GM20000 (cell line): ENCODE results near the gene ZFP1.

ENCODE experiments used
- DNase-seq: peaks from one replicate; pipeline ENCODE4 v3.0.0; 2012; ENCODE audit warnings: low spot score
- TF ChIP-seq, protein P1 (sequence below): IDR thresholded peaks from 2 replicates; pipeline ENCODE4 v1.5.1; 2012; ENCODE audit warnings: mild to moderate bottlenecking, control low read depth; ENCODE audit errors: extremely low read depth, missing control alignments

ZFP1 gene

GRCh38 chr16:75114179-75114945, 34.0 kb upstream of the ZFP1 start:
- TF ChIP-seq, protein P1, sequence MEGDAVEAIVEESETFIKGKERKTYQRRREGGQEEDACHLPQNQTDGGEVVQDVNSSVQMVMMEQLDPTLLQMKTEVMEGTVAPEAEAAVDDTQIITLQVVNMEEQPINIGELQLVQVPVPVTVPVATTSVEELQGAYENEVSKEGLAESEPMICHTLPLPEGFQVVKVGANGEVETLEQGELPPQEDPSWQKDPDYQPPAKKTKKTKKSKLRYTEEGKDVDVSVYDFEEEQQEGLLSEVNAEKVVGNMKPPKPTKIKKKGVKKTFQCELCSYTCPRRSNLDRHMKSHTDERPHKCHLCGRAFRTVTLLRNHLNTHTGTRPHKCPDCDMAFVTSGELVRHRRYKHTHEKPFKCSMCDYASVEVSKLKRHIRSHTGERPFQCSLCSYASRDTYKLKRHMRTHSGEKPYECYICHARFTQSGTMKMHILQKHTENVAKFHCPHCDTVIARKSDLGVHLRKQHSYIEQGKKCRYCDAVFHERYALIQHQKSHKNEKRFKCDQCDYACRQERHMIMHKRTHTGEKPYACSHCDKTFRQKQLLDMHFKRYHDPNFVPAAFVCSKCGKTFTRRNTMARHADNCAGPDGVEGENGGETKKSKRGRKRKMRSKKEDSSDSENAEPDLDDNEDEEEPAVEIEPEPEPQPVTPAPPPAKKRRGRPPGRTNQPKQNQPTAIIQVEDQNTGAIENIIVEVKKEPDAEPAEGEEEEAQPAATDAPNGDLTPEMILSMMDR = no peak
- no peak for DNase-seq

DNA sequence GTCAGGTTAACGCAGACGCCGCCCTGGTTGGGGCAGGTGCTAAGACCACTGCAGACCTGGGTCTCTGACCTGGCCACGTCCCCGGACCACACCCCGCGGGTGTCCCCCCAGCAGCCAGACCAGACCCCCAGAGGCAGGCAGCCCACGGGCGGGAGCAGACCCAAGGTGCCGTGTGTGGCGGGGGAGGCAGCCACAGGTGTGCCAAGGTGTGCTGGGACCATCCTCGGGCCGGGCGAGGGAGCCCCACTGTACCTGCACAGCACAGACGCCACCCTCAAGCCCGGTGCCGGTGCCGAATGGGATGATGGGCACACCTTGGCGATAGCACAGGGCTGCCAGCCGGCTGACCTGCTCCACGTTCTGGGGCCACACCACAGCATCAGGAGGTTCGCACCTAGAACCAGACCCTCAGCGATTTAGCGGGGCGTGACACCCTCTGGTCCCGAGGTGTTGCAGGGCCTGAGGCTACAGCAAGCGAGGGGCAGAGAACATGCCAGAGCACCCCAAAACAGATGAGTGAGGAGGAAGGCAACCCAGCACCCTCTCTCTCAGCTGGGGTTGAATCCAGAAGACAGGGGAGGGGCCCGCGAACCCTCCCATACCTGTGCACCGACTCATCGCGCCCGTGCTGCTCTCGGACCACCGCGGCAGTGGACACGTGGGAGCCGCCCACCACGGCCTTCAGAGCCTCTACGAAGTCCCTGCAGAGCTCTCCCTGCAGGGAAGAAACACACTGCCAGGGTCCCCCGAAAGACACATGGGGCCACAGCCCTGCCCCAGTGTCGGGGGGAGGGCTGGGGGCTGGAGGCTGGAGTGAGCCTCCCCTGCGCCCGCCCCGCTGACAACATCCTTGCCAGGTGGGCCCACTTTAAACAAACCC, 33.1 kb upstream of the ZFP1 start:
- no peak for DNase-seq
- TF ChIP-seq, protein P1 = no peak

- TF ChIP-seq, protein P1 = no peak
- no peak for DNase-seq
Measured at GRCh38 chr16:75116081-75116910, 32.0 kb upstream of the ZFP1 start, which contains the start of gene LDHD. Gene LDHD (minus strand): TSS chr16:75116780. CDS start chr16:75116720, 60 bp downstream.

DNA sequence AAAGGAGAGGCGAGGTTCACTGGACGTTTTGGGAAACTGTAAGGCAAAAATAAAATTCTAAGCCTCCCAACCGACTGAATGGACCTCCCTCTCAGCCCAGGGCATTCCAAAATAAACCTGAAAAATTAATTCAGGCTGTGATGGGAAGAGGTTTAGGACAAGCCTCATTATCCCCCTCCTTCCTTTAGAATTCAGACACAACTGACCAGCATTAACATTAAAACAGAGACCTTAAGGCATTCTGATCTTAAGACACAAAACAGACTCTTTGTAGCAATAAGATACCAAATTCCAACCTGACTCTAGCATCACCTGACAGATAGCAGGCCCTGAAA, 31.4 kb upstream of the ZFP1 start:
- DNase-seq = no peak

DNA sequence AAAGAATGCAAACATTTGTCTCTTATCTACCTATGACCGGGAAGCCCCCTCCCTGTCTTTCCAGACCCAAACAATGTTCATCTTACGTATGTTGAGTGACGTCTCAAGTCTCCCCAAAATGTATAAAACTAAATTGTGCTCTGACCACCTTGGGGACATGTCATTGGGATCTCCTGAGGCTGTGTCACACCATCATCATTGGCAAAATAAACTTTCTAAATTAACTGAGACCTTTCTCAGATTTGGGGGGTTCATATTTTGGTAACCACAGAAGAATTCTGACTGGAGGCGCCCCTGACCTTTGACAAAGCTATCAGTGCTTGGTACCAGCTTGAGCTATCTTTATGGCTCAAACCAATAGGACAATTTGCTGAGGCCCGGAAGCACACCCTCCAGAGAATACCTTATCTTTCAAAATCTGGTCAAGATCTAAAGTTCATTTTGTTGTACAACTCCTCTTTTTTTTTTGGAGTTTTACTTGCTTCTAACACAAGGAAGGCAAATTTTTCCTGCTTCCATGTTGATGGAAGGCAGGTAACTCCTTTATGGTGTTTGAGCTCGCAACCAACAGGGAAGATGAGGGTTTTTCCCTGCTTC, 29.3 kb upstream of the ZFP1 start:
- TF ChIP-seq, protein P1 = no peak
- no peak for DNase-seq

More for the DNA sequence above, 31.4 kb upstream of the ZFP1 start:
- TF ChIP-seq, protein P1 = no peak

GRCh38 chr16:75120253-75120652, 28.1 kb upstream of the ZFP1 start:
- TF ChIP-seq, protein P1 = no peak
- no peak for DNase-seq
